Activated CD4-positive, alpha-beta T cell treated with anti-CD3 and anti-CD28 coated beads, Interleukin-2, Interleukin-6, amounts not matched to agents 100 ng/mL and 50 ng/mL, durations not matched to agents 16 hours and 8 hours (primary cell): Measurements from ENCODE around the gene CSAG3.
"Not testable (repeated sequence)": the region's sequence is repeated elsewhere in the genome, so short reads cannot be mapped to it uniquely, and the experiment has no call there.

Source experiments
- DNase-seq: peaks from one replicate; pipeline ENCODE4 v3.0.0-alpha.2; 2020

The CSAG3 gene

DNA sequence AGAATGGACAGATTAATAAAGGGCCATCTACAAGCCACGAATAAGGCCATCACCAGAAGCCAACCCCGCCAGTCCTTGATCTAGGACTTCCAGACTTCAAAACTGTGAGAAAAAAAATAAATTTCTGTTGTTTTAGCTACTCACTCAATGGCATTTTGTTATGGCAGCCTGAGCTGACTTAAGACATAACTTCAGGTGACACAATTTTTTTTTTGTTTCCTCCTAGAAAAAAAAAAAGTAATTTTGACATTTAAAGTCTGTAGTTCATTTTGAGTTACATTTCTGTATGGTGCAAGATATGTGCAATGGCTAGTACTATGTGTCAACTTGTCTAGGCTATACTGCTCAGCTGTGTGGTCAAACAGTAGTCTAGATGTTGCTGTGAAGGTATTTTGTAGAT, at the start of gene CSAG3:
Gene CSAG3 (plus strand): TSS at position 301 of the 400 bp plus-strand sequence.
- not testable (repeated sequence) for DNase-seq

DNA sequence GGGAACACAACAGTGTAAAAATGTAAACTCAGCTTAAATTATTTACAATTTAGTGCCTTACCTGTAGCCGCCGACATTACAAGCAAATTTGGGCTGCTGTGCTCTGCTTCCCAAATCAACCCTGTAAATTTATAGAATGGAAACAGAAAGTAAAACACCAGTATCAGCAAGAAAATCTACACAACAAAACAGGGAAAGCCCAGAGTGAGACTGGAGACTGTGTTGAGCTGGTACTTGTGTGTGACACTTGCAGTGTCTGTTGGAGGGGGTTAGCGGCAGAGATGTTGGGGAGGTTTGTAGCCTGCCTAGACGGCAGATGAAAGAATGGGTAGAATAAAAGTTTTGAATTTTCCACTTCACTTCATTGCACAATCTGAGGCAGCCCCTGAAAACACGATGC, 45.8 kb upstream of the CSAG3 start:
- DNase-seq: not testable (repeated sequence)

DNA sequence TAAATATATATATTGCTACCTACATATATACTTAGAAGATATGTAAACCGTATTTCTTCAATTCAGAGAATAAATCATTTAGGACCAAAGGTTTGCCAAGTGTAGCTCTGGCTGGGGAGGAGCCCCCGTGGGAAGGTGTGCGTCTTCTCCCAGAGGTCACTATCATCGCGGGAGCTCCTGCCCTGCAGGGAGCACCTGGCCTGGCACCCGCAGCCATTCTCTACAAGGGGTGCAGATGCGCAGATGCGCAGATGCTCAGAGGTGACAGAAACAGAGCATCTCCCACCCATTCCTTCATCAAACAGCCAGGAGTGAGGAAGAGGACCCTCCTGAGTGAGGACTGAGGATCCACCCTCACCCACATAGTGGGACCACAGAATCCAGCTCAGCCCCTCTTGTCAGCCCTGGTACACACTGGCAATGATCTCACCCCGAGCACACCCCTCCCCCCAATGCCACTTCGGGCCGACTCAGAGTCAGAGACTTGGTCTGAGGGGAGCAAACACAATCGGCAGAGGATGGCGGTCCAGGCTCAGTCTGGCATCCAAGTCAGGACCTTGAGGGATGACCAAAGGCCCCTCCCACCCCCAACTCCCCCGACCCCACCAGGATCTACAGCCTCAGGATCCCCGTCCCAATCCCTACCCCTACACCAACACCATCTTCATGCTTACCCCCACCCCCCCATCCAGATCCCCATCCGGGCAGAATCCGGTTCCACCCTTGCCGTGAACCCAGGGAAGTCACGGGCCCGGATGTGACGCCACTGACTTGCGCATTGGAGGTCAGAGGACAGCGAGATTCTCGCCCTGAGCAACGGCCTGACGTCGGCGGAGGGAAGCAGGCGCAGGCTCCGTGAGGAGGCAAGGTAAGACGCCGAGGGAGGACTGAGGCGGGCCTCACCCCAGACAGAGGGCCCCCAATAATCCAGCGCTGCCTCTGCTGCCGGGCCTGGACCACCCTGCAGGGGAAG, 44.9 kb upstream of the CSAG3 start, which contains the start of gene MAGEA2B:
Gene MAGEA2B (plus strand): TSS at position 814 of the 973 bp plus-strand sequence. CDS start 2,479 bp downstream, outside the sequence.
- not testable (repeated sequence) for DNase-seq

DNA sequence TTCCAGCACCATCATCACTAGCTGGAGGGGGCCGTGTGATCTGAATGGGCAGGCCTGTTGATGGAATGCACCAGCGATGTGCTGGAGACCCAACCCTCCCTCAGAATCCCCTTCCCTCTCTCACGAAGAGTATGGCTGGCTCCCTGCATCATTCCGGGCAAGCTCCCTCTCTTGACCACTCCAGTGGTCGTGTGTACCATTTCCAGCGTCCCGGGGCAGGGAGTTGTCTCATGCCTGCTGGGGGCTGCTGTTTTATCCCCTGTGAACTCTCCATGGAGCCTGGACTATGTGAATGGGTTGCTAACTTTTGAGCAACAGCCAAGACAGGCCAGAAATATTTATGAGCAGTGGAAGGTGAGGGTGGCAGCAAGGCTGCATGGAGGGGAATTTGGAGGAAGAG, 33.6 kb upstream of the CSAG3 start:
- DNase-seq: no peak

DNA sequence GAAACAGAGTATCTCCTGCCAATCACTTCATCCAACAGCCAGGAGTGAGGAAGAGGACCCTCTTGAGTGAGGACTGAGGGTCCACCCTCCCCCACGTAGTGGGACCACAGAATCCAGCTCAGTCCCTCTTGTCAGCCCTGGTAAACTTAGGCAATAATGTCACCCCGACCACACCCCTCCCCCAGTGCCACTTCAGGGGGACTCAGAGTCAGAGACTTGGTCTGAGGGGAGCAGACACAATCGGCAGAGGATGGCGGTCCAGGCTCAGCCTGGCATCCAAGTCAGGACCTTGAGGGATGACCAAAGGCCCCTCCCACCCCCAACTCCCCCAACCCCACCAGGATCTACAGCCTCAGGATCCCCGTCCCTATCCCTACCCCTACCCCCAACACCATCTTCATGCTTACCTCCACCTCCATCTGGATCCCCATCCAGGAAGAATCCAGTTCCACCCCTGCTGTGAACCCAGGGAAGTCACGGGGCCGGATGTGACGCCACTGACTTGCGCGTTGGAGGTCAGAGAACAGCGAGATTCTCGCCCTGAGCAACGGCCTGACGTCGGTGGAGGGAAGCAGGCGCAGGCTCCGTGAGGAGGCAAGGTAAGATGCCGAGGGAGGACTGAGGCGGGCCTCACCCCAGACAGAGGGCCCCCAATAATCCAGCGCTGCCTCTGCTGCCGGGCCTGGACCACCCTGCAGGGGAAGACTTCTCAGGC, 25.6 kb upstream of the CSAG3 start, which contains the start of the genes CSAG1 and MAGEA12:
Gene CSAG1 (minus strand): TSS at position 461 of the 715 bp plus-strand sequence. CDS start 1,261 bp downstream, outside the sequence.
Gene MAGEA12 (plus strand): TSS at position 497 of the 715 bp plus-strand sequence. CDS start 2,405 bp downstream, outside the sequence.
- DNase-seq: no peak

GRCh38 chrX:152734143-152734858, 24.7 kb upstream of the CSAG3 start:
- not testable (repeated sequence) for DNase-seq

DNA sequence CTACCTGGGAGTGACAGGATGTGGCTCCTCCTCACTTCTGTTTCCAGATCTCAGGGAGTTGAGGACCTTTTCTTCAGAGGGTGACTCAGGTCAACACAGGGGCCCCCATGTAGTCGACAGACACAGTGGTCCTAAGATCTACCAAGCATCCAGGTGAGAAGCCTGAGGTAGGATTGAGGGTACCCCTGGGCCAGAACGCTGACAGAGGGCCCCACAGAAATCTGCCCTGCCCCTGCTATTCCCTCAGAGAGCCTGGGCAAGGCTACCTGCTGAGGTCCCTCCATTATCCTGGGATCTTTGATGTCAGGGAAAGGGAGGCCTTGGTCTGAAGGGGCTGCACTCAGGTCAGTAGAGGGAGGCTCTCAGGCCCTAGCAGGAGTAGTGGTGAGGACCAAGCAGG, 23.9 kb upstream of the CSAG3 start:
- DNase-seq: no peak

GRCh38 chrX:152735860-152736511, 23.0 kb upstream of the CSAG3 start:
- DNase-seq: no peak

DNA sequence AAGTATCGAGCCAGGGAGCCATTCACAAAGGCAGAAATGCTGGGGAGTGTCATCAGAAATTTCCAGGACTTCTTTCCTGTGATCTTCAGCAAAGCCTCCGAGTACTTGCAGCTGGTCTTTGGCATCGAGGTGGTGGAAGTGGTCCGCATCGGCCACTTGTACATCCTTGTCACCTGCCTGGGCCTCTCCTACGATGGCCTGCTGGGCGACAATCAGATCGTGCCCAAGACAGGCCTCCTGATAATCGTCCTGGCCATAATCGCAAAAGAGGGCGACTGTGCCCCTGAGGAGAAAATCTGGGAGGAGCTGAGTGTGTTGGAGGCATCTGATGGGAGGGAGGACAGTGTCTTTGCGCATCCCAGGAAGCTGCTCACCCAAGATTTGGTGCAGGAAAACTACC, 22.5 kb upstream of the CSAG3 start:
- not testable (repeated sequence) for DNase-seq

- DNase-seq: no peak
Observed at GRCh38 chrX:152738560-152738959, 20.5 kb upstream of the CSAG3 start.

DNA sequence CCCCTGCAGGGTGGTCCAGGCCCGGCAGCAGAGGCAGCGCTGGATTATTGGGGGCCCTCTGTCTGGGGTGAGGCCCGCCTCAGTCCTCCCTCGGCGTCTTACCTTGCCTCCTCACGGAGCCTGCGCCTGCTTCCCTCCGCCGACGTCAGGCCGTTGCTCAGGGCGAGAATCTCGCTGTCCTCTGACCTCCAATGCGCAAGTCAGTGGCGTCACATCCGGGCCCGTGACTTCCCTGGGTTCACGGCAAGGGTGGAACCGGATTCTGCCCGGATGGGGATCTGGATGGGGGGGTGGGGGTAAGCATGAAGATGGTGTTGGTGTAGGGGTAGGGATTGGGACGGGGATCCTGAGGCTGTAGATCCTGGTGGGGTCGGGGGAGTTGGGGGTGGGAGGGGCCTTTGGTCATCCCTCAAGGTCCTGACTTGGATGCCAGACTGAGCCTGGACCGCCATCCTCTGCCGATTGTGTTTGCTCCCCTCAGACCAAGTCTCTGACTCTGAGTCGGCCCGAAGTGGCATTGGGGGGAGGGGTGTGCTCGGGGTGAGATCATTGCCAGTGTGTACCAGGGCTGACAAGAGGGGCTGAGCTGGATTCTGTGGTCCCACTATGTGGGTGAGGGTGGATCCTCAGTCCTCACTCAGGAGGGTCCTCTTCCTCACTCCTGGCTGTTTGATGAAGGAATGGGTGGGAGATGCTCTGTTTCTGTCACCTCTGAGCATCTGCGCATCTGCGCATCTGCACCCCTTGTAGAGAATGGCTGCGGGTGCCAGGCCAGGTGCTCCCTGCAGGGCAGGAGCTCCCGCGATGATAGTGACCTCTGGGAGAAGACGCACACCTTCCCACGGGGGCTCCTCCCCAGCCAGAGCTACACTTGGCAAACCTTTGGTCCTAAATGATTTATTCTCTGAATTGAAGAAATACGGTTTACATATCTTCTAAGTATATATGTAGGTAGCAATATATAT, 5.0 kb upstream of the CSAG3 start, which contains the start of gene MAGEA2:
Gene MAGEA2 (minus strand): TSS at position 157 of the 965 bp plus-strand sequence. CDS start 2,479 bp downstream, outside the sequence.
- DNase-seq: not testable (repeated sequence)

- DNase-seq: not testable (repeated sequence)
Observed at GRCh38 chrX:152754871-152755270, 4.1 kb upstream of the CSAG3 start.

- DNase-seq: not testable (repeated sequence)
Observed at GRCh38 chrX:152759544-152759943, 526 bp downstream of the CSAG3 start.

DNA sequence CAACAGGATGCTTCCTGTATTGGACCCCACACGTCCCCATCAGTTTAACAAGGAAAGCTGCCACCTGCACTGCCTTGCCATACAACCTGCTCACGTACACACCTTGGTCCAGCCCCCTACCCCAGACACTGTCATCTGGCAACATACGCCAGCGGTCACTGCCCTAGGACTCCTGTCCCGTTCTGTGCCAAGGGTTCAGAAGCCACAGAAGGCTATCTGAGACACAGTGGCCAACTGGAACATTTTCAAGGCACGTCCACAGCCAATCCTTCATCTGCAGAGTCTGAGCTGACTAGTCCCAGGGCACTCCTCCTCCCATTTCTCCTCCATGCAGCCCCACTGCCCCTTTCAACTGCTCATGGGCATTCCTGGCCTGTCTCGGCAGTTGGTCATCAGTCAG, 2.6 kb downstream of the CSAG3 start:
- DNase-seq: not testable (repeated sequence)

- not testable (repeated sequence) for DNase-seq
Observed at GRCh38 chrX:152766562-152766961, 7.5 kb downstream of the CSAG3 start.

DNA sequence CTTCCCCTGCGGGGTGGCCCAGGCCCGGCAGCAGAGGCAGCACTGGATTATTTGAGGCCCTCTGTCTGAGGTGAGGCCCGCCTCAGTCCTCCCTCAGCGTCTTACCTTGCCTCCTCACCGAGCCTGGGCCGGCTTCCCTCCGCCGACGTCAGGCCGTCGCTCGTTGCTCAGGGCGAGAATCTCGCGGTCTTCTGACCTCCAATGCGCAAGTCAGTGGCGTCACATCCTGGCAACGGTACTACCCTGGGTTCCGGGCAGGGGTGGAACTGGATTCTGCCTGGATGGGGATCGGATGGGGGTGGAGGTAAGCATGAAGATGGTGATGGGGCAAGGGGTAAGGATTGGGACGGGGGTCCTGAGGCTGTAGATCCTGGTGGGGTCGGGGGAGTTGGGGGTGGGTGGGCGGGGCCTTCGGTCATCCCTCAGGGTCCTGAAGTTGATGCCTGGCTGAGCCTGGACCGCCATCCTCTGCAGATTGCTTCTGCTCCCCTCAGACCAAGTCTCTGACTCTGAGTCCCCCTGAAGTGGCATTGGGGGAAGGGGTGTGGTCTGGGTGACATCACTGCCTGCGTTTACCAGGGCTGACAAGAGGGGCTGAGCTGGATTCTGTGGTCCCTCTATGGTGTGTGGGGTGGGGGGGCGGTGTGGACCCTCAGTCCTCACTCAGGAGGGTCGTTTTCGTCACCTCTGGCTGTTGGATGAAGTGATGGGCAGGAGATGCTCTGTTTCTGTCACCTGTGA, 10.7 kb downstream of the CSAG3 start, which contains the start of gene MAGEA6:
Gene MAGEA6 (minus strand): TSS at position 141 of the 741 bp plus-strand sequence. CDS start 2,039 bp downstream, outside the sequence.
- not testable (repeated sequence) for DNase-seq

DNA sequence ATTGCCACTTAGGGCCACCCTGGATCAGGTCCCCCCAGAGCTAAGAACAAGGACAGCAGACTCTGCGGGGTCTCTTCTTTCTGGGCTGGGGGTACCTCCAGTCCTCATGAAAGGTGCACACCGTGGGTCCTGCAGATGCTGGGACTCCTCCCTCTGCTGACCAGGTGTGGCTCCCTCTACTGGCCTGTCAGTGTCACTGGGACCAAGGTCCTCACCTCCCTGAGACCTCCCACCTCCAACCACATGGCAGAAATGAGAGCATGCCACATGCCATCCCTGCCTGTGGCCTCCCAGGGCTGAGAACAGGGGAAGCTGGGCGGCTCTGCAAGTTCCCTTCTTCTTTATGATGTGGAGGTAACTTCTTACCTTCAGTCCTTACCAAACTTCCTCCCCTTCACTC, 28.0 kb downstream of the CSAG3 start:
- not testable (repeated sequence) for DNase-seq

DNA sequence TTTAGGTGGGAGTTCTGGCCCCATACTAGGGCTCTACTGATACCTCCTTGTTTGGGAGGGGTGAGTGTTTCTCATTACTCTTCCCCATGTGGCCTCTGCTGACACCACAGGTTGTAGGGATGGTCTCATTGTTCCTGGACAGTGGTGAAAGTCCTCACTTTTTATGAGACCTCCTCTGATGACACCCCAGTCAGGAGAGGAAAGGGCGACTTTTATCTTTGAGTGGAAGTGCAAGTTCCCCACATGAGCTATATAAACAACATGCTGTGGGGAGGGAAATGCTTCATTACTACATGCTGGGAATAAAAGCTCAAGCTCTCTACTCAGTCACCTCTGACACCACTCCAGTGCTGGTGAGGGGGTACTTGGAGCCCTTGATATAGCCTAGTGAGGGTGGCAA, 39.9 kb downstream of the CSAG3 start:
- no peak for DNase-seq

GRCh38 chrX:152806035-152806434, 47.0 kb downstream of the CSAG3 start:
- DNase-seq: no peak
